ENCODE measurements around the gene CCDC83. TPM values are rescaled to one million over a fixed set of nuclear protein-coding genes. Genes with fewer than 3 reads are reported as not detected.

Gene CCDC83
- total and polyA plus RNA-seq, 2 donors (not counting 1 experiment from before 2014, with no cell fraction given), result under 0.01 TPM; not detected in 1

- no peaks in the 10 kb centered on the region for H4K20me1 ChIP-seq (ENCODE audit: control insufficient read depth, extremely low read depth, insufficient read depth, low read length)
- H3K4me2 ChIP-seq (ENCODE audit: extremely low read depth, insufficient read depth, low read length), result no peak overlapping the region
- no peaks in the 10 kb centered on the region for H3K36me3 ChIP-seq (ENCODE audit: control insufficient read depth, insufficient read depth, low read length)
- H2AFZ ChIP-seq (ENCODE audit: low read length), result no peak overlapping the region
- no peak for DNase-seq (ENCODE audit: low read depth in 2 of 2)
- H3K9ac ChIP-seq (ENCODE audit: insufficient read depth, low read length), result no peak overlapping the region
- H3K4me3 ChIP-seq (replicated peaks in 1 of 4; ENCODE audit: control extremely low read depth in 1 of 4, insufficient read depth in 1 of 4, low read depth in 3 of 4, low read length in 4 of 4), result no peak overlapping the region
- no peaks in the 10 kb centered on the region for H3K79me2 ChIP-seq (ENCODE audit: control insufficient read depth, insufficient read depth, low read length)
- H3K27me3 ChIP-seq (ENCODE audit: control insufficient read depth, insufficient read depth, low read length), result no peaks in the 10 kb centered on the region
- no peak overlapping the region for H3K27ac ChIP-seq (ENCODE audit: insufficient read depth, low read length)
- H3K4me1 ChIP-seq (ENCODE audit: control insufficient read depth, extremely low read depth, insufficient read depth, low read length), result peaks cover 2% of the 10 kb centered on the region
- H3K9me3 ChIP-seq (ENCODE audit: control insufficient read depth, insufficient read depth, low read depth, low read length), result no peaks in the 10 kb centered on the region
- TF ChIP-seq CTCF (conservative IDR thresholded peaks at IDR 0.05 in 1 of 2, IDR thresholded peaks at IDR 0.05 in 1 of 2; ENCODE audit: low read depth in 1 of 2, low read length in 2 of 2) (no peak), EZH2 (IDR thresholded peaks at IDR 0.05; ENCODE audit: low read length, missing control alignments) (no peak)
Observed at GRCh38 chr11:85869781-85870180, 14.6 kb downstream of the CCDC83 start.

- H3K79me2 ChIP-seq (ENCODE audit: control insufficient read depth, insufficient read depth, low read length), result no peaks in the 10 kb centered on the region
- H3K4me3 ChIP-seq (replicated peaks in 1 of 4; ENCODE audit: control extremely low read depth in 1 of 4, insufficient read depth in 1 of 4, low read depth in 3 of 4, low read length in 4 of 4), result no peak overlapping the region
- H4K20me1 ChIP-seq (ENCODE audit: control insufficient read depth, extremely low read depth, insufficient read depth, low read length), result no peaks in the 10 kb centered on the region
- H2AFZ ChIP-seq (ENCODE audit: low read length), result no peak overlapping the region
- no peak overlapping the region for H3K27ac ChIP-seq (ENCODE audit: insufficient read depth, low read length)
- peak in 1 of 2 donors; percentile 45 for DNase-seq (ENCODE audit: low read depth in 2 of 2)
- no peaks in the 10 kb centered on the region for H3K9me3 ChIP-seq (ENCODE audit: control insufficient read depth, insufficient read depth, low read depth, low read length)
- H3K4me2 ChIP-seq (ENCODE audit: extremely low read depth, insufficient read depth, low read length), result no peak overlapping the region
- no peak overlapping the region for H3K9ac ChIP-seq (ENCODE audit: insufficient read depth, low read length)
- peaks cover 3% of the 10 kb centered on the region for H3K4me1 ChIP-seq (ENCODE audit: control insufficient read depth, extremely low read depth, insufficient read depth, low read length)
- TF ChIP-seq CTCF (conservative IDR thresholded peaks at IDR 0.05 in 1 of 2, IDR thresholded peaks at IDR 0.05 in 1 of 2; ENCODE audit: low read depth in 1 of 2, low read length in 2 of 2) (no peak), EZH2 (IDR thresholded peaks at IDR 0.05; ENCODE audit: low read length, missing control alignments) (no peak)
- no peaks in the 10 kb centered on the region for H3K27me3 ChIP-seq (ENCODE audit: control insufficient read depth, insufficient read depth, low read length)
- no peaks in the 10 kb centered on the region for H3K36me3 ChIP-seq (ENCODE audit: control insufficient read depth, insufficient read depth, low read length)
Observed at GRCh38 chr11:85874265-85874664, 19.1 kb downstream of the CCDC83 start.

GRCh38 chr11:85875505-85875904 is 20.3 kb downstream of the CCDC83 start:
- no peak overlapping the region for H2AFZ ChIP-seq (ENCODE audit: low read length)
- peaks cover 3% of the 10 kb centered on the region for H3K4me1 ChIP-seq (ENCODE audit: control insufficient read depth, extremely low read depth, insufficient read depth, low read length)
- DNase-seq (ENCODE audit: low read depth in 2 of 2), result peak; percentile 61 to 73
- H3K36me3 ChIP-seq (ENCODE audit: control insufficient read depth, insufficient read depth, low read length), result no peaks in the 10 kb centered on the region
- H3K9ac ChIP-seq (ENCODE audit: insufficient read depth, low read length), result no peak overlapping the region
- no peak overlapping the region for H3K27ac ChIP-seq (ENCODE audit: insufficient read depth, low read length)
- no peaks in the 10 kb centered on the region for H3K79me2 ChIP-seq (ENCODE audit: control insufficient read depth, insufficient read depth, low read length)
- no peaks in the 10 kb centered on the region for H3K9me3 ChIP-seq (ENCODE audit: control insufficient read depth, insufficient read depth, low read depth, low read length)
- H4K20me1 ChIP-seq (ENCODE audit: control insufficient read depth, extremely low read depth, insufficient read depth, low read length), result no peaks in the 10 kb centered on the region
- no peak for TF ChIP-seq CTCF (conservative IDR thresholded peaks at IDR 0.05 in 1 of 2, IDR thresholded peaks at IDR 0.05 in 1 of 2; ENCODE audit: low read depth in 1 of 2, low read length in 2 of 2)
- TF ChIP-seq EZH2 (IDR thresholded peaks at IDR 0.05; ENCODE audit: low read length, missing control alignments), result no peak
- H3K4me3 ChIP-seq (replicated peaks in 1 of 4; ENCODE audit: control extremely low read depth in 1 of 4, insufficient read depth in 1 of 4, low read depth in 3 of 4, low read length in 4 of 4), result no peak overlapping the region
- no peaks in the 10 kb centered on the region for H3K27me3 ChIP-seq (ENCODE audit: control insufficient read depth, insufficient read depth, low read length)
- H3K4me2 ChIP-seq (ENCODE audit: extremely low read depth, insufficient read depth, low read length), result no peak overlapping the region

All from fibroblast of lung (primary cell).